ENCODE measurements around the gene KCNJ8. TPM values are rescaled to one million over a fixed set of nuclear protein-coding genes. Genes with fewer than 3 reads are reported as not detected.

KCNJ8 gene
- total RNA-seq, 3 donors from 2014 or later = 8.6 to 34.1 (median 19.2) TPM

GRCh38 chr12:21745258-21745657 lies 29.2 kb downstream of the KCNJ8 start:
- TF ChIP-seq POLR2AphosphoS5 (IDR thresholded peaks at IDR 0.05) = no peak
- no peak for TF ChIP-seq POLR2A (IDR thresholded peaks at IDR 0.05)
- TF ChIP-seq CTCF (IDR thresholded peaks at IDR 0.05) = no peak
- H3K9me3 ChIP-seq = no peaks in the 10 kb centered on the region
- no peak overlapping the region for H3K27ac ChIP-seq
- H3K4me3 ChIP-seq = no peak overlapping the region
- DNase-seq (ENCODE audit: low spot score in 2 of 2) = no peak
- H3K27me3 ChIP-seq = no peaks in the 10 kb centered on the region
- no peaks in the 10 kb centered on the region for H3K4me1 ChIP-seq
- no peaks in the 10 kb centered on the region for H3K36me3 ChIP-seq
- intact Hi-C loops (cut with DNase I; ENCODE audit: low total_unique reads) = no loop called here

- H3K36me3 ChIP-seq = no peaks in the 10 kb centered on the region
- no peak overlapping the region for H3K4me3 ChIP-seq
- peaks cover 0 to 16% of the 10 kb centered on the region in 2 donors for H3K9me3 ChIP-seq
- intact Hi-C loops (cut with DNase I; ENCODE audit: low total_unique reads) = no loop called here
- no peaks in the 10 kb centered on the region for H3K4me1 ChIP-seq
- TF ChIP-seq POLR2A (IDR thresholded peaks at IDR 0.05) (no peak), POLR2AphosphoS5 (IDR thresholded peaks at IDR 0.05) (no peak), CTCF (IDR thresholded peaks at IDR 0.05) (no peak)
- H3K27me3 ChIP-seq = no peaks in the 10 kb centered on the region
- no peak overlapping the region for H3K27ac ChIP-seq
- no peak for DNase-seq (ENCODE audit: low spot score in 2 of 2)
These were observed 43.4 kb downstream of the KCNJ8 start for GRCh38 chr12:21731144-21731543.

GRCh38 chr12:21725731-21726130 lies 48.8 kb downstream of the KCNJ8 start:
- intact Hi-C loops (cut with DNase I; ENCODE audit: low total_unique reads) = no loop called here
- no peak for DNase-seq (ENCODE audit: low spot score in 2 of 2)
- TF ChIP-seq CTCF (IDR thresholded peaks at IDR 0.05) = no peak
- no peak for TF ChIP-seq POLR2AphosphoS5 (IDR thresholded peaks at IDR 0.05)
- TF ChIP-seq POLR2A (IDR thresholded peaks at IDR 0.05) = no peak

GRCh38 chr12:21718944-21719650 lies 55.4 kb downstream of the KCNJ8 start:
- no peaks in the 10 kb centered on the region for H3K36me3 ChIP-seq
- H3K4me1 ChIP-seq = no peaks in the 10 kb centered on the region
- TF ChIP-seq POLR2AphosphoS5 (IDR thresholded peaks at IDR 0.05) (no peak), POLR2A (IDR thresholded peaks at IDR 0.05) (no peak), CTCF (IDR thresholded peaks at IDR 0.05) (no peak)
- no peak overlapping the region for H3K27ac ChIP-seq
- H3K4me3 ChIP-seq = no peak overlapping the region
- H3K27me3 ChIP-seq = no peaks in the 10 kb centered on the region
- intact Hi-C loops (cut with DNase I; ENCODE audit: low total_unique reads) = no loop called here
- no peak for DNase-seq (ENCODE audit: low spot score in 2 of 2)
- no peaks in the 10 kb centered on the region for H3K9me3 ChIP-seq

More at GRCh38 chr12:21725731-21726130, 48.8 kb downstream of the KCNJ8 start:
- H3K36me3 ChIP-seq = no peaks in the 10 kb centered on the region
- no peaks in the 10 kb centered on the region for H3K4me1 ChIP-seq
- H3K27ac ChIP-seq = no peak overlapping the region
- no peaks in the 10 kb centered on the region for H3K9me3 ChIP-seq
- H3K27me3 ChIP-seq = no peaks in the 10 kb centered on the region
- no peak overlapping the region for H3K4me3 ChIP-seq

- DNase-seq (ENCODE audit: low spot score in 2 of 2) = no peak
- H3K36me3 ChIP-seq = no peaks in the 10 kb centered on the region
- H3K27me3 ChIP-seq = no peaks in the 10 kb centered on the region
- no peak overlapping the region for H3K27ac ChIP-seq
- H3K9me3 ChIP-seq = no peaks in the 10 kb centered on the region
- no peak for TF ChIP-seq POLR2A (IDR thresholded peaks at IDR 0.05)
- TF ChIP-seq POLR2AphosphoS5 (IDR thresholded peaks at IDR 0.05) = no peak
- no peak for TF ChIP-seq CTCF (IDR thresholded peaks at IDR 0.05)
- H3K4me1 ChIP-seq = no peaks in the 10 kb centered on the region
- intact Hi-C loops (cut with DNase I; ENCODE audit: low total_unique reads) = no loop called here
- no peak overlapping the region for H3K4me3 ChIP-seq
These were observed 56.1 kb downstream of the KCNJ8 start for GRCh38 chr12:21718403-21718802.

All from breast epithelium (tissue), 4 donors.